ENCODE data around the gene SH2D5.
"Not testable (repeated sequence)": the region's sequence is repeated elsewhere in the genome, so short reads cannot be mapped to it uniquely, and the experiment has no call there.

SH2D5 gene

GRCh38 chr1:20693623-20694022, 38.9 kb downstream of the SH2D5 start:
- no peak for DNase-seq

- no peak for DNase-seq
Measured at GRCh38 chr1:20691872-20692271, 40.6 kb downstream of the SH2D5 start.

- no peak for DNase-seq
Measured at GRCh38 chr1:20689645-20690056, 42.9 kb downstream of the SH2D5 start.

GRCh38 chr1:20686883-20687725, 45.4 kb downstream of the SH2D5 start:
- no peak for DNase-seq

- peak; percentile 9 to 49 (median 26) for DNase-seq
Measured at GRCh38 chr1:20685741-20686140, 46.8 kb downstream of the SH2D5 start.

GRCh38 chr1:20685099-20685662, 47.3 kb downstream of the SH2D5 start:
- peak; percentile 23 to 57 (median 38) for DNase-seq

DNA sequence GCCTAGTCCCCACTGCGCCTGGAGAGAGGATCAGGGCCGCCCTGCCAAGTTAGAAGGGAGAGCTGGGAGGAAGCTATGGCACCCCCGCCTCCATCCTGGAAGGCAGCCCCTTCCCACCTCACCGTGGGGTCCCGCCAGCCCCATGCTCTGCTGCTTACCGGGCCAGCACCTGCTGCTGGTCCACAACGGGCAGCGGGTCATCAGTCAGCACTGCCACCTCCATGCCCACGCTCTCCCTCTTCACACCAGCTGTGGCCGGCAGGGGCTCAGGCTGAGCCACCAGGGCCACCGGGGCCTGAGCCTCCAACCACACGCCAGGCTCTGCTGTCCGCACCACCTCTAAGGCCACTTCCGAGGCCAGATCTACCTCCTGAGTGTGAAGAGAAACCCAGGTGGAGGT, 47.9 kb downstream of the SH2D5 start:
- no peak for DNase-seq

DNA sequence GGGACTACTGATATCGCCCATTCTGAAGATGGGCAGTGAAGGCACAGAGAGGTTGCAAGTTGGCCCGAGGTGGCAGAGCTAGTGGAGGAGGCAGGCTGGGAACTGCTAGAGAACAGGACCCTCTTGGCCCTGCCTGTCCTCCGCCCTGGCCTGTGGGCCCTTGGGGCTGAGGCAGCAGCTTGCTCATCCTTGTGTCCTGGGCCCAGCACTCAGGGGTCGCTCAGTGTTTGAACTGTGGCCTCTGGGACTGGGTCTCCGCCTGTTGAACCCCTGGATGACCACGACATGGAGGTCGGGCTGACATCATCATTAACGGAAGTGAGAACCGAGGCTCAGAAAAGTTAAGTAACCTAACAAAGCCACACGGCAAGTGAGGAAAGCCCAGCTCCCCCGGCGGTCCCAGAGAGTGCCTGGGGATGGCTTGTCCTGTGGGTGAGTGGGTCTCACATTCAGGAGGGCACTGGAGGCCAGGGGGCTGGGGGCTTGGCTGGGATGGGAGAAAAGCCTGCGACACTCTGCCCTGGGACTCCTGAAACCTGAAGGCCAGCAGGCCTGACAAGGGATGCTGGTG, 48.4 kb downstream of the SH2D5 start:
- peak in 3 of 4 experiments; percentile 4 to 24 (median 22) for DNase-seq

DNA sequence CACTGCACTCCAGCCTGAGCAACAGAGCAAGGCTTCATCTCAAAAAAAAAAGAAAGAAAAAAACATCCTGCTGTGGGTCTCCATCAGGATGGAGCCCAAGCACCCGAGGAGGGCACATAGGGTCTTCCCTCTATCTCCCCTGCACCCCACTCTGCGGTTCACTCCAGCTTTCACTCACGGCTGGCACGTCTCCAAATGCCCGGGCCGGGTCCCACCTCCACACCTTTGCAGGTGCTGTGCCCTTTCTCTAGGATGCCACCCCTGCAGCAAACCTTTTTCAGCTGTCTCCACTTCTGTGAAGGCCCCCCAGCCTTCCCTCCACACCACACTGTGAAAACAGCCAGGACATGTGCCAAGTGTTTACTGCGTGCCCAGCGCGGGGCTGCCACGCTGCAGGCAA, 48.9 kb downstream of the SH2D5 start:
- no peak for DNase-seq

DNA sequence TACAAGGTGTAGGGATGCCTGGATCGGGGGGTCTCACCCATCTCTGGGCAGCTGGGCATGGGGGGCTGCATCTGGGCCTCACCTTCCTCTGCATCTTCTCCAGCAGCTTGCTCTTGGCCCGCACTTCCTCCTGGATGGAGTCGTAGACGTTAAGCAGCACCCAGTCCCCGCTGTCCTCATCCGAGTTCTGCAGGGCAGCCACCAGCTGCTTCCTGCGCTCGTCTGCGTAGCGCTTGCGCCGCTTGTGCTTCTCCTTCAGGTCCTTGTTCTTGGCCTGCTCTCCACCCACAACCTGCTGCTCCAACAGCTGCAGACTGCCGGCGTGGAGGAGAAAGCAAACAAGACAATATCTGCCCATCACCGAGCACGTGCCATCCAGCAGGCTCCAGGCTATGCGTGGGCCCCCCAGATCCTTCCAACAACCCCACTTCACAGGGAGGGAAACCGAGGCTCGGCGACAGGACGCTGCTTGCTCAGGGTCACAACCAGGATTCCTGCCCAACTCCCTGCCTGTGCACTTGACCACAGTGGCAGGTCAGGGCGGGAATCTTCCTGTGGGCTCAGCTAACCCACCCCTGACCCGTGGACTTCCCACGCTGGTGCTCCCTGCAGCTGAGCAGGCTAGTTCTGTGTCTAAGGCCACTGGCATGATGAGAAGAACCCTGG, 49.8 kb downstream of the SH2D5 start:
- peak; percentile 75 to 89 (median 80) for DNase-seq

DNA sequence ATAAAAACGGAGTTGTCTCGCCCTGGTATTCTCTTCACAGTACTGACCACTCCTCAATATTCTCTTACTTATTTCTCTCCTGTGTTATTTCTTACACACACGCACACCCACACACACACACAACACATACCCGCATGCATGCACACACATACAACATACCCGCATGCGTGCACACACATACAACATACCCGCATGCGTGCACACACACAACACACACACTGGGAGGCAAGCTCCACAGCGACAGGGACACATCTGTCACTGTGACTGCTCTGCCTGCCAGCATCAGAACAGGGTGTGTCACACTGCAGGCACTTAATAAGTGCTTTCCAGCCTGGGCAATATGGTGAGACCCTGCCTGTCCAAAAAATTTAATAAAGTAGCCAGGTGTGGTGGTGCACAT, 50.5 kb downstream of the SH2D5 start:
- no peak for DNase-seq

DNA sequence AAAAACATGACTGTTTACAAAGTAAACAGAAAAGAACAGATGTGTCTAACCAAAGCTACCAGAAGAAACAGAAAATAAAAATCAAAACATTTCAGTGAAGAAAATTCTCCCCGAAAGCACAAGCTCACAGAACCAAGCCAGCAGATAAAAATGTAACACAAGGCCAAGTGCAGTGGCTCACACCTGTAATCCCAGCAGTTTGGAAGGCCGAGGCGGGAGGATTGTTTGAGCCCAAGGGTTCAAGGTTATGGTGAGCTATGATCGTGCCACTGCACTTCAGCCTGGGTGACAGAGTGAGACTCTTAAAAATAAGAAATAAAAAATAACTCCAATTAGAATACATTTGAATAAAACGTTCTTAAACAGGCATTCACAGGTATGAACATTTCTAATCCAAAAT, 52.2 kb downstream of the SH2D5 start:
- no peak for DNase-seq

GRCh38 chr1:20678599-20678998, 53.9 kb downstream of the SH2D5 start:
- DNase-seq: peak in 1 of 4 experiments; percentile 25

GRCh38 chr1:20673626-20674025, 58.9 kb downstream of the SH2D5 start:
- DNase-seq: not testable (repeated sequence)

GRCh38 chr1:20672265-20672632, 60.3 kb downstream of the SH2D5 start:
- no peak for DNase-seq

GRCh38 chr1:20670936-20671335, 61.6 kb downstream of the SH2D5 start:
- DNase-seq: no peak

All from suppressor macrophage (primary cell).